ENCODE data around the gene C8G.

C8G gene

GRCh38 chr9:136988872-136989271 is 43.8 kb downstream of the C8G start:
- DNase-seq, result no peak

GRCh38 chr9:136990242-136990911 is 45.3 kb downstream of the C8G start:
- DNase-seq, result no peak

DNA sequence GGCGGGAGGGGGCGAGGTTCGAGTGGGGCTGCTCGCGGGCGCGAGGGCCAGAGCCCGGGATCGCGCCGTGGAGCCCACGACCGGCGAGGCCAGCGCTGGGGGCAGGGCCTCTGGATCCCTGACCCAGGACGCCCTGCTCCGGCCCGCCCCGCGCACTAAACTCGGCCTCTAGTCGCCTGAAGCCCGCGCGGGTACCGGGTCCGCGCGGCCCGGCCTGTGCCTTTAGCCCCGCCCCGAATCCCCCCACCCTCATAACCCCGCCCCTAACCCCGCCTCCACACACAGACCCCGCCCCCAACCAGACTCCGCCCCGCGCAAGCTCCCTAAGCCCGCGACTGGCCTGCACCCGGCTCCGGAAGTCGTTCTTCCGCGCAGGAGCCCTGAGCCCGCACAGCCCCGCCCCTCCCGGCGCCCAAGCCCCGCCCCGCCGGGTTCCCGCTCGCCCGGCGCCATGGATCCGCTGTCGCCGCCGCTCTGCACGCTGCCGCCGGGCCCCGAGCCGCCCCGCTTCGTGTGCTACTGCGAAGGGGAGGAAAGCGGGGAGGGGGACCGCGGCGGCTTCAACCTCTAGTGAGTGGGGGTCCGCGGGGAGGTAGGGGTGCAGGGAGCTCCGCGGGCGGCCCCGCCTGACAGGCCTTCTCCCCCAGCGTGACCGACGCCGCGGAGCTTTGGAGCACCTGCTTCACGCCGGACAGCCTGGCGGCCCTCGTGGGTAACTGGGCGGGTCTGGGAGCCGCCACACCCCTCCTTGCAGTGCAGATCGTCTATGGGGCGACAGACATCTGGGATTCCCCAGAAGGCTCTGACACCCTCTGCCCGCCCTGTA is 47.2 kb downstream of the C8G start, which contains the start of gene PAXX:
TSS of gene PAXX (plus strand) at position 430 of the 826 bp plus-strand sequence. CDS start at position 452, 22 bp downstream.
- peak; percentile 51 for DNase-seq

DNA sequence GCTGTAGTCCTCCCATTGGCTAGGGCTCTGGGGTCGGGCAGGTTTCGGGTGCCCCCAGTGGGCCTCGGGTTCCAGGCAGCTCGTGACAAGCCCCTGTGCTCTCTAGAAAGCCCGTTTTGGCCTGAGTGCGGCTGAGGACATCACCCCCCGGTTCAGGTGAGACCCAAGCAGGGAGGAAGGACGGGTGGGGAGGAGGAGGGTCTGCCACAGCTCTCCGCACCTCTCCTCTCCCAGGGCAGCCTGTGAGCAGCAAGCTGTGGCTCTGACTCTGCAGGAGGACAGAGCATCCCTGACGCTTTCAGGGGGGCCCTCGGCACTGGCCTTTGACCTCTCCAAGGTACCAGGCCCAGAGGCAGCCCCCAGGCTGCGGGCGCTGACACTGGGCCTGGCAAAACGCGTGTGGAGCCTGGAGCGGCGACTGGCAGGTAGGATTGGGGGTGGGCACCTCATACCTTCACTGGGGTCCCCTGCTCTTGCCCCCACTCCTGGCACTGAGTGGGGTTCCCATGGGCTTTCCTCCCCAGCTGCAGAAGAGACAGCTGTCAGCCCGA is 47.9 kb downstream of the C8G start:
- DNase-seq, result no peak

DNA sequence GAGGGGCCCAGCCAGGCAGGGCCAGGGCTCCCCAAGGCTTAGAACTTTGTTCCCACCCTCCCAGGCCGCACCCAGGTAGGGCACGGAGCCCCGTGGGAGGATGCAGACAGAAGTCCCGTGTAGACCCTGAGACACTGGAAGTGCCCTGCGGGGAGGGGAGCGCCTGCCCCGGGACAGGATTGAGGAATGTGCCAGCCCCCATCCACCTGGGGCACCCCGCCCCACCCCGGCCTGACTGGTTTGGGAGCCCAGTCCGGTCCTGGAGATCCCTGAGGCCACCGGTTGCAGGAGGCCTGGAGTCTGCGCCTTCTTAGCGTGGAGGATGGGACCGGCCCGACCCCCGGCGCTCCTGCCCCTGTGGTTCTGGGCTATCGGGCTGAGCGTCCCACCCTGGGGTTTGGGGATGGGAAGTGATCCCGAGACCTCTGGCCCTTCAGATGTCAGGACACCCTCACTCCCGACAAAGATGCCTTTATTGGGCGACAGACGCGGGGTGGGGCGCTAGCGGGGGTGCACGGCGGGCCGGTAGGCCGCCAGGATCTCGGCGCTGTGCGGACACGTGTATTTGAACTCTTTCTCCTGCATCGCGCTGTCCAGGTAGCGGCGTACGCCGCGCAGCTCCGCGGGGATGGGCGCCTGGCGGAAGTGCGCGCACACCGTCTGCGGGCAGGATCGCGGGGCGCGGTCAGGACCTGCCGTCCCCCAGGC is 49.3 kb downstream of the C8G start:
- DNase-seq, result no peak

- DNase-seq, result no peak
Measured at GRCh38 chr9:136994888-136995230, 49.8 kb downstream of the C8G start.

DNA sequence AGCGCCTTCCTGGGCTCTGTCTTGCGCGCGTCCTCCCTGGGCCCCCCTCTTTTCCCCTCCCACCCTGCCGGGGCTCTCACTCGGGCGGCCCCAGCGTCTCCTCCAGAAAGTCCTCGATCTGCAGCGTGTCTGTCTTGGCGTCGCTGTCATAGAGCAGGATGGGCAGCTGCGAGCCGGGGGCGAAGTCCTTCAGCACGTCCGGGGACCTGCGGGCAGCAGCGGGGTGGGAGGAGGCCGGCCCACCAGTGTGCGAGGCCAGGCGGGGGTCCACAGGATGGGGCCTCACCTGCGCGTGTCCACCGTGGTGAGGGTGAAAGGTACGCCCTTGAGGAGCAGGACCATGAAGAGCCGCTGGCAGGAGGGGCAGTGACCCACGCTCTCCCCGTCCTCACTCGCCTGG is 50.3 kb downstream of the C8G start:
- no peak for DNase-seq

- no peak for DNase-seq
Measured at GRCh38 chr9:136995772-136996311, 50.8 kb downstream of the C8G start.
